Lower leg skin (tissue), 3 donors: Measurements from ENCODE around the gene FTO.

Experiments used
- POLR2A ChIP-seq, 2 donors: fragments of 450-650 bp; IDR thresholded peaks; one replicate each; pipeline ENCODE4 v1.6.1; 2016 to 2017; ENCODE audit warnings: antibody characterized with exemption in 2 of 2, mild to moderate bottlenecking in 1 of 2, moderate library complexity in 1 of 2
- TF ChIP-seq, protein P1 (sequence below), 3 donors: fragments of 450-650 bp; IDR thresholded peaks; one replicate each; pipeline ENCODE4 v1.5.1; 2016; ENCODE audit warnings: antibody characterized with exemption in 3 of 3, mild to moderate bottlenecking in 3 of 3, moderate library complexity in 2 of 3

DNA sequence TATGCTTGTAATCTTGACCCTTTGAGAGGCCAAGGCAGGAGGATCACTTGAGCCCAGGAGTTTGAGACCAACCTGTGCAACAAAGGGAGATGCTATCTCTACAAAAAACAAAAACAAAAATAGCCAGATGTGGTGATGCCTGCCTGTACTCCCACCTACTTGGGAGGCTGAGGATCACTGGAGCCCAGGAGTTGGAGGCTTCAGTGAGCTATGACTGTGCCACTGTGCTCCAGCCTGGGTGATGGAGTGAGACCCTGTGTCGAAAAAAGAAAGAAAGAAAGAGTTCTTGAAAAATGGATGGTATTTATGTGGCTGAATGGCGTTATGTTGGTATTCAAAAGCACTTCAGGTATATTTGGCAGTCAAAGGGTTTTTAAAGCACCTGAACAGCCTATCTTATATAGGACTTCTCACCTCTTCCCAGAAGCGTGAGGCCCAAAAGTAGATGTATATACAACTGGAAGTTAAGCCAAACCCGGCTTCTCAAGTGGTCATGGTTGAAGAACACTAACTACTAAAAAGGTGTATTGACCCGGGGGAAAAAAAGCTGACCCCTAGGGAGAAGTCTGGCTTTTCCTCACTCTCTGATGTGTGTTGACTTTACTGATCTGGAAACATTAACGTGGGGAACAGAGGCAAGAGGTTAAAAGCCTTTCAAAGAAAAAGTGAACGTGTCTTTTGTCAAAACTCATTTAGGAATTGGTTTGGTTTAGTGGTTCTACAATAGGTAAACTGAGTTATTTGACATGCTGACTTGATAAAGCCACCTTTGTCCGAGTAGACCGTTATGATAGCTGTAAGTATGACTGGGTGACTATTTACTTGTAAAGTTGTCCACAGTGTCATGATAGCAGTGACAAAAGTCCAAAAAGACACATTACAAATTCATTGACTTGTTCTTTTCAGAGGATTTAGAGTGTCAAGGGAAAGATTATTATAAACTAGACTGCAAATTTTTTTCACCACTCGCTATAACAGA lies 399.2 kb downstream of the FTO start:
- TF ChIP-seq, protein P1, sequence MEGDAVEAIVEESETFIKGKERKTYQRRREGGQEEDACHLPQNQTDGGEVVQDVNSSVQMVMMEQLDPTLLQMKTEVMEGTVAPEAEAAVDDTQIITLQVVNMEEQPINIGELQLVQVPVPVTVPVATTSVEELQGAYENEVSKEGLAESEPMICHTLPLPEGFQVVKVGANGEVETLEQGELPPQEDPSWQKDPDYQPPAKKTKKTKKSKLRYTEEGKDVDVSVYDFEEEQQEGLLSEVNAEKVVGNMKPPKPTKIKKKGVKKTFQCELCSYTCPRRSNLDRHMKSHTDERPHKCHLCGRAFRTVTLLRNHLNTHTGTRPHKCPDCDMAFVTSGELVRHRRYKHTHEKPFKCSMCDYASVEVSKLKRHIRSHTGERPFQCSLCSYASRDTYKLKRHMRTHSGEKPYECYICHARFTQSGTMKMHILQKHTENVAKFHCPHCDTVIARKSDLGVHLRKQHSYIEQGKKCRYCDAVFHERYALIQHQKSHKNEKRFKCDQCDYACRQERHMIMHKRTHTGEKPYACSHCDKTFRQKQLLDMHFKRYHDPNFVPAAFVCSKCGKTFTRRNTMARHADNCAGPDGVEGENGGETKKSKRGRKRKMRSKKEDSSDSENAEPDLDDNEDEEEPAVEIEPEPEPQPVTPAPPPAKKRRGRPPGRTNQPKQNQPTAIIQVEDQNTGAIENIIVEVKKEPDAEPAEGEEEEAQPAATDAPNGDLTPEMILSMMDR (IDR thresholded peaks at IDR 0.05): no peak
- no peak for TF ChIP-seq POLR2A (IDR thresholded peaks at IDR 0.05)
